SH-SY5Y (cell line): ENCODE results near the gene KIAA1328.

Source experiments
- GATA2 ChIP-seq: IDR thresholded peaks from 2 replicates; pipeline ENCODE4 v1.6.1; 2011; ENCODE audit warnings: mild to moderate bottlenecking, low read depth, low read length
- GATA3 ChIP-seq: IDR thresholded peaks from 2 replicates; pipeline ENCODE4 v1.6.1; 2011; ENCODE audit warnings: low read depth, mild to moderate bottlenecking, low read length, moderate library complexity

DNA sequence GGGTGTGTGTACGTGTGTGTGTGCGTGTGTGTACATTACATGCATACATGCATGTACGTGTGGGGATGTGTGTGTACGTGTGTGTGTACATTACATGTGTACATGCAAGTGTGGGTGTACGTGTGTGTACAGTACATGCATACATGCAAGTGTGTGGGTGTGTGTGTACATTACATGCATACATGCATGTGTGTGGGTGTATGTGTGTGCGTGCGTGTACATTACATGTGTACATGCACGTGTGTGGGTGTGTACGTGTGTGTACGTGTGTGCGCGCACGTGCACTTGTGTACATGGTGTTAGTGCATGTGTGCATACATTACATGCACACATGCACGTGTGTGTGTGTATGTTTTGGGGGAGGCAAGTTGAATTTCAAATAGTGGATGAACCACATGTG lies 436.0 kb downstream of the KIAA1328 start:
- no peak for TF ChIP-seq GATA3
- no peak for TF ChIP-seq GATA2
